Bronchus fibroblast of lung (primary cell): ENCODE data around the gene F13B. TPM values are rescaled to one million over a fixed set of nuclear protein-coding genes. Genes with fewer than 3 reads are reported as not detected.

ENCODE experiments used
- total RNA-seq: library from RNA; depleted of rRNA; stranded (reverse); fragments of >200 nt; gene quantifications from 2 replicates; pipeline ENCODE4 v1.2.3, GENCODE V29; 2015

Gene F13B
- not detected in 2 replicates for total RNA-seq

GRCh38 chr1:197066719-197067456, at the start of gene F13B:
TSS of gene F13B (minus strand) at chr1:197067260. CDS start at chr1:197067223, 37 bp downstream.

Other genes with a start within 250 kb of the F13B start
- gene CFHR1, start 247.5 kb downstream of the F13B start, total RNA-seq, result 0.17 TPM in 1 of 2 replicates, not detected in the other
- not detected in 2 replicates for gene CFHR4, start 179.2 kb downstream of the F13B start, total RNA-seq
- not detected in 2 replicates for gene CFHR2, start 123.5 kb downstream of the F13B start, total RNA-seq
- not detected in 2 replicates for gene CFHR5, start 89.7 kb downstream of the F13B start, total RNA-seq
- gene ASPM, start 79.4 kb upstream of the F13B start, total RNA-seq, result 28.2 and 39.3 TPM in 2 replicates
- gene ZBTB41, start 134.0 kb upstream of the F13B start, total RNA-seq, result 3.6 and 6.2 TPM in 2 replicates
- 0.15 and 0.17 TPM in 2 replicates for gene CRB1, start 201.0 kb upstream of the F13B start, total RNA-seq